Endodermal cell (in vitro differentiated cells): ENCODE measurements around the gene DDRGK1. TPM values are rescaled to one million over a fixed set of nuclear protein-coding genes. Genes with fewer than 3 reads are reported as not detected.

Experiments used
- DNase-seq: peaks from one replicate; pipeline ENCODE4 v3.0.0-alpha.2; 2017
- H3K27ac ChIP-seq: 2 replicates; pipeline ENCODE4 v1.5.1; 2013; ENCODE audit warnings: mild to moderate bottlenecking, low read depth, low read length, moderate library complexity
- H3K27me3 ChIP-seq: 2 replicates; pipeline ENCODE4 v1.6.1; 2013; ENCODE audit warnings: mild to moderate bottlenecking, low read length, moderate library complexity; ENCODE audit not compliant: insufficient read depth, control insufficient read depth, poor library complexity, severe bottlenecking
- H3K36me3 ChIP-seq: 2 replicates; pipeline ENCODE4 v1.7.0; 2013; ENCODE audit warnings: mild to moderate bottlenecking, low read length, moderate library complexity; ENCODE audit not compliant: control insufficient read depth, insufficient read depth
- H3K4me1 ChIP-seq: one replicate; pipeline ENCODE4 v1.7.0; 2013; ENCODE audit warnings: low read length; ENCODE audit not compliant: control insufficient read depth, insufficient read depth
- H3K4me3 ChIP-seq: 2 replicates; pipeline ENCODE4 v1.5.1; 2013; ENCODE audit warnings: mild to moderate bottlenecking, low read length, moderate library complexity
- H3K9ac ChIP-seq: 2 replicates; pipeline ENCODE4 v1.6.1; 2013; ENCODE audit warnings: mild to moderate bottlenecking, low read length, moderate library complexity; ENCODE audit not compliant: poor library complexity, severe bottlenecking; ENCODE audit errors: extremely low read depth
- H3K9me3 ChIP-seq: 2 replicates; pipeline ENCODE4 v1.6.1; 2013; ENCODE audit warnings: mild to moderate bottlenecking, low read length, moderate library complexity; ENCODE audit not compliant: control insufficient read depth
- H3K27ac Mint-ChIP-seq: 2 replicates; pipeline ENCODE4 v1.8.0; 2020; ENCODE audit warnings: mixed read lengths
- H3K27me3 Mint-ChIP-seq: 2 replicates; pipeline ENCODE4 v1.8.0; 2021; ENCODE audit warnings: mild to moderate bottlenecking, mixed read lengths; ENCODE audit not compliant: insufficient read depth
- H3K36me3 Mint-ChIP-seq: 2 replicates; pipeline ENCODE4 v1.8.0; 2020; ENCODE audit warnings: low read depth, mixed read lengths
- H3K4me1 Mint-ChIP-seq: 2 replicates; pipeline ENCODE4 v1.8.0; 2020; ENCODE audit warnings: mixed read lengths
- H3K4me3 Mint-ChIP-seq: 2 replicates; pipeline ENCODE4 v1.8.0; 2020; ENCODE audit warnings: mild to moderate bottlenecking, moderate library complexity, mixed read lengths
- H3K9me3 Mint-ChIP-seq: 2 replicates; pipeline ENCODE4 v1.8.0; 2020; ENCODE audit warnings: mild to moderate bottlenecking, mixed read lengths
- CTCF ChIP-seq: fragments of 200-600 bp; sonication (generic); conservative IDR thresholded peaks from 2 replicates; pipeline ENCODE4 v1.5.0; 2021; ENCODE audit warnings: antibody characterized with exemption, mild to moderate bottlenecking
- WGBS, 2 experiments: methylation state at CpG; one replicate each; pipeline versions ENCODE4 v1.1.5 to v1.1.7; 2013; ENCODE audit warnings: missing lambda C conversion rate in 2 of 2, mixed read lengths in 1 of 2; ENCODE audit not compliant: insufficient coverage in 1 of 2, insufficient read length in 1 of 2; 5-methylcytosine and 5-hydroxymethylcytosine counted together
- total RNA-seq, 2 donors: library from RNA; stranded (reverse); fragmentation: NEBNext Ultra II Directional in 1 of 2; extraction: Animal tissue kit (Norgen Biotek cat#: 25700) in 1 of 2; gene quantifications; 2 replicates in 1 of 2; 3 replicates in 1 of 2; pipeline ENCODE4 v1.2.1, GENCODE V29; 2021

The DDRGK1 gene
- total RNA-seq, 2 donors from 2014 or later: 55.0 to 59.3 TPM

DNA sequence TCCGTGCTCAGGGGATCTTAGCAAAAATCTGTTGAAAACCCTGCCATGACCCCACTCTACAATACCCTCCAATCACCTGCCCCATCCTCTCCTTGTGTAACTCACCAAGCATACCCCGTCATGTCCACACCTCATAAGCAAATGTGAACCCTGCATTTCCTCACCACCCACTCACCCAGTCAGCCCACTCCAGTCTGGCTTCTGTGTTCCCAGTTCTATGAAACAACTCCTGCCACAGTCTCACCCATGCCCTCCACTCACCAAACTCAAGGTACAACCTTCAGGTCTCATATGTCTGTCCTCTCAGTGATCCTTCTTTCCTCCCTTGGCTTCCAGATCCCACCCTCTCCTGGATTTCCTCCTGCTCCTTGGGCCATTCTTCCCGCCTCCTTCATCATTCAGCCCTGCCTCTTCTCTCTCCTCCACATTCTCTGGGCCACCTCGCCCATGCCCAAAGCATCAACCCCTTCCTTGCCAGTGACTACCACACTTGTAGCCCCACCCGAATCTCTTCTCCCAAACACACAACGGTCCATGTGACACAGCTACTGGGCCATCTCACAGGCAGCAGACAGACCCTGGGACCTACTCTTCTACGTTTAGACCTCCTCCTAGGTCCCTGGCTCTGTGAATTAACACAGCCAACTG lies 8.8 kb downstream of the DDRGK1 start:
- Histone ChIP-seq H3K9me3 (no peaks in the 10 kb centered on the region), H3K27me3 (no peaks in the 10 kb centered on the region), H3K4me3 (no peak overlapping the region), H3K36me3 (peaks cover 73% of the 10 kb centered on the region), H3K9ac (no peak overlapping the region), H3K27ac (no peak overlapping the region), H3K4me1 (no peaks in the 10 kb centered on the region)
- H3K36me3 Mint-ChIP-seq: peaks cover 72% of the 10 kb centered on the region
- no peaks in the 10 kb centered on the region for H3K9me3 Mint-ChIP-seq
- no peak for DNase-seq
- no peaks in the 10 kb centered on the region for H3K4me1 Mint-ChIP-seq
- no peak for TF ChIP-seq CTCF
- H3K4me3 Mint-ChIP-seq: no peak overlapping the region
- WGBS, 2 experiments: 88 to 93% methylated on average over 5 to 7 of the region's 7 CpGs
- no peaks in the 10 kb centered on the region for H3K27me3 Mint-ChIP-seq
- no peak overlapping the region for H3K27ac Mint-ChIP-seq

DNA sequence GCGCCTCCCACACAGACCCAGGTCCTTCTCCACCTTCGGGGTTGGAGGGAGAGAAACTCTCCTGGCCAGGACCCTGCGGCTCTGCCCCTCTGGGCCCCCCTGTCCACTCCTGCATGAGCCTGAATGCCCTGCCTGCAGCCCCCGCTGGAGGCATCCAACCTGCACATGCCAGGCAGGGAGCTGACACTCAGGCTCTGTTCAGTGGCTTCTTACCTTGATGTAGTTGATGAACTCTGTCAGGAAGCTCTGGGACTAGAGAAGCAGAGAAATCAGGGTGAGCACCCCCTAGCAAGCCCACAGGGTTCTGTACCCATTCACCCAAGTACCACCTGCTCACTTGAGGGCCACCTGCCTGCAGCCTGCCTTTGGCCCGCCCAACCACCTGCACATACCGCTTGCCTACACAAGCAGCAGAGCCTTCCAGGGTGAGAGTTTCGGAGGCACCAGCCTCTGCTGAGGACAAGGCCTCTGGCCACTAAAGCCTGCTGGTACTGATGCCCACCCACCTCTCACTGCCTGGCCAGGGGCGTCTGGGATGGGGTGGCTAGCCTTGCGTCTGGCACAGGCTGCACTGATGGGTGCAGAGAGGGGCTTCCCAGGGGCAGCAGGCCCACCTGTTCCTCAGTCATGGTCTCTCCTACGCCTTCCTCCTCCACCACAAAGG lies 9.7 kb downstream of the DDRGK1 start:
- 97 to 100% methylated on average over 6 to 10 of the region's 10 CpGs for WGBS, 2 experiments
- Histone ChIP-seq H3K9me3 (no peaks in the 10 kb centered on the region), H3K27me3 (no peaks in the 10 kb centered on the region), H3K4me3 (no peak overlapping the region), H3K4me1 (no peaks in the 10 kb centered on the region), H3K27ac (no peak overlapping the region), H3K9ac (no peak overlapping the region), H3K36me3 (peaks cover 75% of the 10 kb centered on the region)
- Mint-ChIP-seq H3K4me3 (no peak overlapping the region), H3K4me1 (peaks cover 3% of the 10 kb centered on the region), H3K36me3 (peaks cover 72% of the 10 kb centered on the region), H3K27ac (no peak overlapping the region), H3K27me3 (no peaks in the 10 kb centered on the region), H3K9me3 (no peaks in the 10 kb centered on the region)
- TF ChIP-seq CTCF: no peak
- no peak for DNase-seq

DNA sequence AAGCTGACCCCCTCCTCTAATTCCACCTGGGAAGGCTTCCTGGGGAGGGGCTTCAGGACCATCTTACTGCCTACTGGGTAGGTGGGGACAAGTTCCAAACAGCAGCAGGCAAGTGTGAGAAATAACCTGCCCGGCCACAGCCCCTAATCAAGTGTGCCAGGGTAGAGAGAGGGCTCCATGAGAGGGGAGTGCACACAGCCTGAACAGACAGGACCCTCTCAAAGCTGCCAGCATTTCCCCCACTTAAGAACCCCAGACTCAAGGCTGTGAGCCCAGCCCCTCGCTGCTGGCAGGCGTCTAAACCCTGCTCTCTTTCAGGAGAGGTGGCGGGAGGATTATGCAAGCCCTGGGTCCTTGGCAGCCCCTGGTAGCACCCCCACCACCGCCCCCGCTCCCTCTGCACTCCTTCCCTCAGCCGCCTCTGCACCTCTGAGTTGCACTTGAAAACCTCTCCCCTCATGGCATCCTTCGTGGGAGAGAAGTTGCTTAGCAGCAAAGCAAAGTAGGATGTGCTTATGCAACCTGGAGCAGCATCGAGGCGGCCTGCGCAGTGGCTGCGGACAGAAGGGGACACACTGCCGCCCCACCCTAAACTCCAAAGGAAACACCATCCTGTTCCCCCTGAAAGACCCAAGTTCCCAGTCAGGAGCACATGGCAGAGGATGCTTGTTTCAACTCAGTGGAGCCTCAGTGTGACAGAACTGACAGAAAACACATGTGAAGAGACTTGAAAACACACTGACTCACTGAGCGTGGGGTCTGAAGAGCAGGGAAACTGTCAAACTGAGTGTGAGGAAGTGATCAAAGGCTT lies 10.5 kb downstream of the DDRGK1 start:
- H3K36me3 ChIP-seq: peaks cover 74% of the 10 kb centered on the region
- no peaks in the 10 kb centered on the region for H3K4me1 ChIP-seq
- peaks cover 4% of the 10 kb centered on the region for H3K4me1 Mint-ChIP-seq
- H3K27ac Mint-ChIP-seq: no peak overlapping the region
- H3K9ac ChIP-seq: no peak overlapping the region
- peaks cover 68% of the 10 kb centered on the region for H3K36me3 Mint-ChIP-seq
- no peak overlapping the region for H3K27ac ChIP-seq
- H3K27me3 ChIP-seq: no peaks in the 10 kb centered on the region
- no peaks in the 10 kb centered on the region for H3K9me3 Mint-ChIP-seq
- no peak overlapping the region for H3K4me3 Mint-ChIP-seq
- no peaks in the 10 kb centered on the region for H3K9me3 ChIP-seq
- 97 to 98% methylated on average over 9 to 14 of the region's 14 CpGs for WGBS, 2 experiments
- DNase-seq: no peak
- TF ChIP-seq CTCF: no peak
- no peaks in the 10 kb centered on the region for H3K27me3 Mint-ChIP-seq
- H3K4me3 ChIP-seq: no peak overlapping the region
